SJCRH30 (cell line): ENCODE results near the gene SGF29. TPM values are rescaled to one million over a fixed set of nuclear protein-coding genes. Genes with fewer than 3 reads are reported as not detected.
"Not testable (repeated sequence)": the region's sequence is repeated elsewhere in the genome, so short reads cannot be mapped to it uniquely, and the experiment has no call there.

Experiments used
- DNase-seq, 2 experiments: peaks; one replicate each; pipeline ENCODE4 v3.0.0-alpha.2; 2015 to 2020
- H3K27ac ChIP-seq: fragments of 250-450 bp; sonication (Bioruptor Pico); 2 replicates; pipeline ENCODE4 v1.5.1; 2020; ENCODE audit warnings: mild to moderate bottlenecking, moderate library complexity
- H3K27me3 ChIP-seq: fragments of 250-450 bp; sonication (Bioruptor Pico); 2 replicates; pipeline ENCODE4 v1.5.1; 2020; ENCODE audit warnings: mild to moderate bottlenecking, moderate library complexity
- H3K36me3 ChIP-seq: fragments of 250-450 bp; sonication (Bioruptor Pico); 2 replicates; pipeline ENCODE4 v1.5.1; 2020; ENCODE audit warnings: mild to moderate bottlenecking, moderate library complexity
- H3K4me1 ChIP-seq: fragments of 250-450 bp; sonication (Bioruptor Pico); 2 replicates; pipeline ENCODE4 v1.5.1; 2020; ENCODE audit warnings: mild to moderate bottlenecking, moderate library complexity
- H3K4me3 ChIP-seq: fragments of 250-450 bp; sonication (Bioruptor Pico); 2 replicates; pipeline ENCODE4 v1.5.1; 2020; ENCODE audit warnings: mild to moderate bottlenecking, moderate library complexity
- H3K9me3 ChIP-seq: fragments of 250-450 bp; sonication (Bioruptor Pico); replicated peaks from 2 replicates; pipeline ENCODE4 v1.5.1; 2020; ENCODE audit warnings: mild to moderate bottlenecking, moderate library complexity
- total RNA-seq: library from RNA; depleted of rRNA; stranded (reverse); fragments of >200 nt; shearing (Covaris generic); gene quantifications from 2 replicates; pipeline ENCODE4 v1.2.3, GENCODE V29; 2014

The SGF29 gene
- total RNA-seq, 1 experiment from 2014 or later, result 14.4 TPM

- not testable (repeated sequence) for H3K27ac ChIP-seq, H3K4me1 ChIP-seq, H3K27me3 ChIP-seq, H3K4me3 ChIP-seq, H3K36me3 ChIP-seq, H3K9me3 ChIP-seq, DNase-seq
These were observed 26.5 kb upstream of the SGF29 start for GRCh38 chr16:28527100-28527785.

GRCh38 chr16:28527985-28528384 is 25.7 kb upstream of the SGF29 start:
- Histone ChIP-seq H3K36me3 (no peaks in the 10 kb centered on the region), H3K4me1 (no peaks in the 10 kb centered on the region), H3K27ac (no peak overlapping the region), H3K27me3 (no peaks in the 10 kb centered on the region), H3K4me3 (no peak overlapping the region), H3K9me3 (no peaks in the 10 kb centered on the region)
- no peak for DNase-seq

GRCh38 chr16:28528463-28528867 is 25.3 kb upstream of the SGF29 start:
- DNase-seq, result no peak

GRCh38 chr16:28529124-28529523 is 24.6 kb upstream of the SGF29 start:
- H3K4me3 ChIP-seq, result no peak overlapping the region
- no peaks in the 10 kb centered on the region for H3K9me3 ChIP-seq
- H3K27ac ChIP-seq, result no peak overlapping the region
- H3K4me1 ChIP-seq, result no peaks in the 10 kb centered on the region
- H3K36me3 ChIP-seq, result no peaks in the 10 kb centered on the region
- H3K27me3 ChIP-seq, result no peaks in the 10 kb centered on the region
- no peak for DNase-seq

More at GRCh38 chr16:28528463-28528867, 25.3 kb upstream of the SGF29 start:
- H3K27ac ChIP-seq, result no peak overlapping the region
- H3K4me3 ChIP-seq, result no peak overlapping the region
- H3K27me3 ChIP-seq, result no peaks in the 10 kb centered on the region
- no peaks in the 10 kb centered on the region for H3K4me1 ChIP-seq
- H3K36me3 ChIP-seq, result no peaks in the 10 kb centered on the region
- no peaks in the 10 kb centered on the region for H3K9me3 ChIP-seq

- H3K27ac ChIP-seq, result no peak overlapping the region
These were observed 21.7 kb upstream of the SGF29 start for GRCh38 chr16:28531777-28532744.

GRCh38 chr16:28532940-28533647 is 20.6 kb upstream of the SGF29 start:
- Histone ChIP-seq H3K27me3 (no peaks in the 10 kb centered on the region), H3K36me3 (no peaks in the 10 kb centered on the region), H3K4me1 (no peaks in the 10 kb centered on the region), H3K4me3 (no peak overlapping the region), H3K27ac (no peak overlapping the region), H3K9me3 (no peaks in the 10 kb centered on the region)
- DNase-seq, result no peak

More at GRCh38 chr16:28531777-28532744, 21.7 kb upstream of the SGF29 start:
- Histone ChIP-seq H3K4me3 (no peak overlapping the region), H3K4me1 (no peaks in the 10 kb centered on the region), H3K27me3 (no peaks in the 10 kb centered on the region), H3K36me3 (no peaks in the 10 kb centered on the region), H3K9me3 (no peaks in the 10 kb centered on the region)
- no peak for DNase-seq

- Histone ChIP-seq H3K9me3 (no peaks in the 10 kb centered on the region), H3K36me3 (no peaks in the 10 kb centered on the region), H3K27me3 (no peaks in the 10 kb centered on the region), H3K4me1 (no peaks in the 10 kb centered on the region), H3K27ac (no peak overlapping the region), H3K4me3 (no peak overlapping the region)
- DNase-seq, result no peak
These were observed 19.0 kb upstream of the SGF29 start for GRCh38 chr16:28534542-28535373.

GRCh38 chr16:28537076-28537475 is 16.6 kb upstream of the SGF29 start:
- no peaks in the 10 kb centered on the region for H3K27me3 ChIP-seq
- no peak overlapping the region for H3K4me3 ChIP-seq
- no peak overlapping the region for H3K27ac ChIP-seq
- H3K9me3 ChIP-seq, result no peaks in the 10 kb centered on the region
- H3K4me1 ChIP-seq, result no peaks in the 10 kb centered on the region
- no peaks in the 10 kb centered on the region for H3K36me3 ChIP-seq
- no peak for DNase-seq

- no peaks in the 10 kb centered on the region for H3K4me1 ChIP-seq
- H3K4me3 ChIP-seq, result no peak overlapping the region
- H3K27me3 ChIP-seq, result no peaks in the 10 kb centered on the region
- H3K27ac ChIP-seq, result no peak overlapping the region
- no peak for DNase-seq
- no peaks in the 10 kb centered on the region for H3K36me3 ChIP-seq
- no peaks in the 10 kb centered on the region for H3K9me3 ChIP-seq
These were observed 15.6 kb upstream of the SGF29 start for GRCh38 chr16:28537964-28538732.

- Histone ChIP-seq H3K4me1 (no peaks in the 10 kb centered on the region), H3K27me3 (no peaks in the 10 kb centered on the region), H3K36me3 (no peaks in the 10 kb centered on the region), H3K4me3 (no peak within 1 kb of the TSS), H3K9me3 (no peaks in the 10 kb centered on the region), H3K27ac (no peak within 1 kb of the TSS)
- DNase-seq, result peak in 1 of 2 experiments; percentile 14
These were observed 14.8 kb upstream of the SGF29 start, which contains the start of gene NUPR1 for GRCh38 chr16:28538733-28539596. Gene NUPR1, minus strand, starts transcription at chr16:28538974. Its CDS starts 67 bp downstream, at chr16:28538907.

- no peaks in the 10 kb centered on the region; the same call in 1 of the 2 replicates for H3K27me3 ChIP-seq
- no peaks in the 10 kb centered on the region for H3K36me3 ChIP-seq
- H3K4me3 ChIP-seq, result no peak overlapping the region
- H3K9me3 ChIP-seq, result no peaks in the 10 kb centered on the region
- DNase-seq, result no peak
- H3K27ac ChIP-seq, result no peak overlapping the region
- H3K4me1 ChIP-seq, result no peaks in the 10 kb centered on the region
These were observed 13.4 kb upstream of the SGF29 start for GRCh38 chr16:28540346-28540745.

- Histone ChIP-seq H3K36me3 (no peaks in the 10 kb centered on the region), H3K9me3 (no peaks in the 10 kb centered on the region), H3K27me3 (no peaks in the 10 kb centered on the region; the same call in 1 of the 2 replicates), H3K4me1 (no peaks in the 10 kb centered on the region), H3K27ac (no peak overlapping the region), H3K4me3 (no peak overlapping the region)
- DNase-seq, result no peak
These were observed 11.1 kb upstream of the SGF29 start for GRCh38 chr16:28542646-28543045.

- H3K4me3 ChIP-seq, result no peak overlapping the region
- no peak for DNase-seq
- H3K4me1 ChIP-seq, result no peaks in the 10 kb centered on the region
- H3K9me3 ChIP-seq, result no peaks in the 10 kb centered on the region
- no peaks in the 10 kb centered on the region for H3K36me3 ChIP-seq
- H3K27me3 ChIP-seq, result no peaks in the 10 kb centered on the region; the same call in 1 of the 2 replicates
- no peak overlapping the region for H3K27ac ChIP-seq
These were observed 10.6 kb upstream of the SGF29 start for GRCh38 chr16:28543072-28543471.
